Neural progenitor cell (in vitro differentiated cells): ENCODE data around the gene CAMK1. TPM values are rescaled to one million over a fixed set of nuclear protein-coding genes. Genes with fewer than 3 reads are reported as not detected.

Source experiments
- DNase-seq: peaks from one replicate; pipeline ENCODE4 v3.0.0-alpha.2; 2016; ENCODE audit warnings: low spot score
- H2AFZ ChIP-seq: fragments of 200-600 bp; sonication (generic); replicated peaks from 2 replicates; pipeline ENCODE4 v1.6.1; 2016; ENCODE audit warnings: antibody characterized with exemption
- H3F3A ChIP-seq: fragments of 200-600 bp; sonication (generic); 2 replicates; pipeline ENCODE4 v1.6.1; 2016; ENCODE audit warnings: antibody characterized with exemption, low read depth
- H3K27ac ChIP-seq: fragments of 200-600 bp; sonication (generic); 2 replicates; pipeline ENCODE4 v1.5.1; 2016; ENCODE audit warnings: mild to moderate bottlenecking
- H3K27me3 ChIP-seq: fragments of 200-600 bp; sonication (generic); 2 replicates; pipeline ENCODE4 v1.6.1; 2016; ENCODE audit warnings: mild to moderate bottlenecking, moderate library complexity
- H3K36me3 ChIP-seq: fragments of 200-600 bp; sonication (generic); 2 replicates; pipeline ENCODE4 v1.5.1; 2016
- H3K4me1 ChIP-seq: fragments of 200-600 bp; sonication (generic); 2 replicates; pipeline ENCODE4 v1.6.1; 2016; ENCODE audit warnings: mixed run types
- H3K4me2 ChIP-seq: fragments of 200-600 bp; sonication (generic); 2 replicates; pipeline ENCODE4 v1.6.1; 2016
- H3K4me3 ChIP-seq: fragments of 200-600 bp; sonication (generic); 2 replicates; pipeline ENCODE4 v1.5.1; 2016
- H3K79me2 ChIP-seq: fragments of 200-600 bp; sonication (generic); 2 replicates; pipeline ENCODE4 v1.6.1; 2016; ENCODE audit warnings: low read depth
- H3K9ac ChIP-seq: fragments of 200-600 bp; sonication (generic); 2 replicates; pipeline ENCODE4 v1.6.1; 2016
- H3K9me3 ChIP-seq: fragments of 200-600 bp; sonication (generic); 2 replicates; pipeline ENCODE4 v1.5.1; 2016; ENCODE audit warnings: low read depth
- H4K20me1 ChIP-seq: fragments of 200-600 bp; sonication (generic); 2 replicates; pipeline ENCODE4 v1.6.1; 2016; ENCODE audit warnings: low read depth
- H3K27ac Mint-ChIP-seq: 3 replicates; pipeline ENCODE4 v1.8.0; 2021; ENCODE audit warnings: mixed read lengths
- H3K27me3 Mint-ChIP-seq: 2 replicates; pipeline ENCODE4 v1.8.0; 2022; ENCODE audit warnings: low read depth, mild to moderate bottlenecking, inconsistent platforms, moderate library complexity, mixed read lengths; ENCODE audit not compliant: insufficient read depth
- H3K36me3 Mint-ChIP-seq: 3 replicates; pipeline ENCODE4 v1.8.0; 2021; ENCODE audit warnings: mixed read lengths
- H3K4me1 Mint-ChIP-seq: 3 replicates; pipeline ENCODE4 v1.8.0; 2021; ENCODE audit warnings: mixed read lengths
- H3K4me3 Mint-ChIP-seq: 3 replicates; pipeline ENCODE4 v1.8.0; 2021; ENCODE audit warnings: mild to moderate bottlenecking, moderate library complexity, mixed read lengths
- H3K9me3 Mint-ChIP-seq: 3 replicates; pipeline ENCODE4 v1.8.0; 2020; ENCODE audit warnings: mixed read lengths
- EZH2 ChIP-seq: fragments of 200-600 bp; sonication (generic); IDR thresholded peaks from 2 replicates; pipeline ENCODE4 v1.6.1; 2017; ENCODE audit warnings: antibody characterized with exemption, mild to moderate bottlenecking, moderate library complexity
- EZH2phosphoT487 ChIP-seq: fragments of 200-600 bp; sonication (generic); IDR thresholded peaks from 2 replicates; pipeline ENCODE4 v1.6.1; 2017; ENCODE audit warnings: antibody characterized with exemption
- total RNA-seq: library from RNA; depleted of rRNA; stranded (reverse); fragments of >200 nt; gene quantifications from 2 replicates; pipeline ENCODE4 v1.2.3, GENCODE V29; 2015; ENCODE audit warnings: low replicate concordance
- TF ChIP-seq, protein P1 (sequence below): fragments of 200-600 bp; sonication (generic); IDR thresholded peaks from 2 replicates; pipeline ENCODE4 v1.5.1; 2017; ENCODE audit warnings: antibody characterized with exemption, mild to moderate bottlenecking

CAMK1 gene
- total RNA-seq, 1 donor from 2014 or later: 24.9 TPM

DNA sequence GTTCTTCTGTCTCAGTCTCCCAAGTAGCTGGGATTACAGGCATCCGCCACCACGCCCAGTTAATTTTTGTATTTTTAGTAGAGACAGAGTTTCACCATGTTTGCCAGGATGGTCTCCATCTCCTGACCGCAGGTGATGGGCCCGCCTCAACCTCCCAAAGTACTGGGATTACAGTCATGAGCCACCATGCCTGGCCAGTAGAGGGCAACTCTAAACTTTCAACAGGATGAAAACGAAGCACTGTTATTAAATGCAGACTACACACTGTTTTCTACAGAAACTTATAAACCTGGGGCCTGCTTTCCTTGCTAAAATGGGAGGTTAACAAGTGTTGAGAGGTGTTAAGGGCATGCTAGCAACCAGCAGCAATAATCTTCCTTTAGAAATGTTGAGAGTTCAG, 30.8 kb upstream of the CAMK1 start:
- Histone ChIP-seq H3K4me2 (no peak overlapping the region), H3K4me1 (no peaks in the 10 kb centered on the region), H3K27ac (no peak overlapping the region), H3K79me2 (peaks cover 20% of the 10 kb centered on the region), H3F3A (peaks cover 16% of the 10 kb centered on the region), H3K9me3 (no peaks in the 10 kb centered on the region), H3K9ac (no peak overlapping the region), H3K4me3 (no peak overlapping the region), H3K36me3 (peaks cover 11% of the 10 kb centered on the region), H3K27me3 (no peaks in the 10 kb centered on the region), H4K20me1 (no peaks in the 10 kb centered on the region), H2AFZ (no peak overlapping the region)
- Mint-ChIP-seq H3K27ac (no peak overlapping the region), H3K4me1 (no peaks in the 10 kb centered on the region), H3K4me3 (no peak overlapping the region), H3K36me3 (peaks cover 31% of the 10 kb centered on the region), H3K9me3 (no peaks in the 10 kb centered on the region), H3K27me3 (peaks cover 7% of the 10 kb centered on the region)
- no peak for DNase-seq
- TF ChIP-seq EZH2: no peak
- TF ChIP-seq, protein P1, sequence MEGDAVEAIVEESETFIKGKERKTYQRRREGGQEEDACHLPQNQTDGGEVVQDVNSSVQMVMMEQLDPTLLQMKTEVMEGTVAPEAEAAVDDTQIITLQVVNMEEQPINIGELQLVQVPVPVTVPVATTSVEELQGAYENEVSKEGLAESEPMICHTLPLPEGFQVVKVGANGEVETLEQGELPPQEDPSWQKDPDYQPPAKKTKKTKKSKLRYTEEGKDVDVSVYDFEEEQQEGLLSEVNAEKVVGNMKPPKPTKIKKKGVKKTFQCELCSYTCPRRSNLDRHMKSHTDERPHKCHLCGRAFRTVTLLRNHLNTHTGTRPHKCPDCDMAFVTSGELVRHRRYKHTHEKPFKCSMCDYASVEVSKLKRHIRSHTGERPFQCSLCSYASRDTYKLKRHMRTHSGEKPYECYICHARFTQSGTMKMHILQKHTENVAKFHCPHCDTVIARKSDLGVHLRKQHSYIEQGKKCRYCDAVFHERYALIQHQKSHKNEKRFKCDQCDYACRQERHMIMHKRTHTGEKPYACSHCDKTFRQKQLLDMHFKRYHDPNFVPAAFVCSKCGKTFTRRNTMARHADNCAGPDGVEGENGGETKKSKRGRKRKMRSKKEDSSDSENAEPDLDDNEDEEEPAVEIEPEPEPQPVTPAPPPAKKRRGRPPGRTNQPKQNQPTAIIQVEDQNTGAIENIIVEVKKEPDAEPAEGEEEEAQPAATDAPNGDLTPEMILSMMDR: peak; percentile 44

DNA sequence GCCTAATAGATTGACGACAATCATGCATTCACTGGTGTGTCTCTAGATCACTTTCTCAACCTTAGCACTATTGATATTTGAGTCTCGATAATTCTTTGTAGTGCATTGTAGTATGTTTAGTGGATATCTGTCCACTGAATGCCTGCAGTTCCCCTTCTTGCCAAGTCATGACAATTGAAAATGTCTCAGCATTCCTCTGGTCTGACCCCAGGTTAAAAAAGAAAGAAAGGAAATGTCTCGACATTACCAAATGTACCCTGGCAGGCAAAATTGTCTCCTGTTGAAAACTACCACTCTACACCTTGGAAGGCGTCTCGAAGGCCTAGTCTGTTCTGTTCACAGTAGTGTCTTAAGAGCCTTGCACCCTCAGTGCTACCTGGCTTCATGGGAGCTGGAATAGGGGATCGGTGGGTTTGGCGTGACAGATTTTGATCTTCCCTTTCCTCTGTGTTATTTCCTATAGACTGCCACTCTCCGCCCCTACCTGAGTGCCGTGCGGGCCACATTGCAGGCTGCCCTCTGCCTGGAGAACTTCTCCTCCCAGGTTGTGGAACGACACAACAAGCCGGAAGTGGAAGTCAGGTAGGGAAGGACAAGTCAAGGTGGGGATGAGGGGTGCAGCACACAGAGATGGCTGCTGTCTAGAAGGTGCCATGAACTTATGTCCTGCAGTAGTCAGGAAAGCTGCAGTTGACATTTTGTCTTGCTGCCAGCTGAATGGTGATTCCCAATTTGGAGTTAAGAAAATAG, 27.6 kb upstream of the CAMK1 start:
- Histone ChIP-seq H3K4me1 (peaks cover 5% of the 10 kb centered on the region), H3K9ac (peak overlapping the region; percentile 35), H3K4me2 (no peak overlapping the region), H3K9me3 (no peaks in the 10 kb centered on the region), H4K20me1 (peaks cover 14% of the 10 kb centered on the region), H3K27me3 (no peaks in the 10 kb centered on the region), H3K4me3 (no peak overlapping the region), H3F3A (peaks cover 31% of the 10 kb centered on the region), H3K36me3 (peaks cover 11% of the 10 kb centered on the region), H3K79me2 (peaks cover 46% of the 10 kb centered on the region), H3K27ac (no peak overlapping the region), H2AFZ (no peak overlapping the region)
- Mint-ChIP-seq H3K4me1 (peaks cover 14% of the 10 kb centered on the region), H3K9me3 (no peaks in the 10 kb centered on the region), H3K36me3 (peaks cover 19% of the 10 kb centered on the region), H3K27me3 (peaks cover 10% of the 10 kb centered on the region), H3K4me3 (no peak overlapping the region), H3K27ac (no peak overlapping the region)
- TF ChIP-seq, protein P1: no peak
- no peak for DNase-seq

DNA sequence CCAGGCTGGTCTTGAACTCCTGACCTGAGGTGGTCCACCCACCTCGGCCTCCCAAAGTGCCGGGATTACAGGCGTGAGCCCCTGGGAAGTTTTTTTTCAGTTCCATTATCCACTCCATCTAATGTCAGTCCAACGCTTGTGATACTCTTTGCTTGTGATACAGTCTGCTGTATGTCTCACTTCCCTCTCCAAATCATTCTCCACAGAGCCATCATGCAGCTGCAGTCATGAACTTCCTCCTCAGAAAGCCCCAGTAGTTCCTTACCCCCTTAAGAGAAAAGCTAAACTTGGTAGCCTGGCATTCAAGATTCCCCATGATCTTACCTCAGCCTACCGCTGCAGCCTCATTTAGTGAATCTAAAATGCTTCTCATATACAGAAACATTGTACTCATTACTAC, 25.5 kb upstream of the CAMK1 start:
- Histone ChIP-seq H3K9ac (no peak overlapping the region), H3K4me3 (no peak overlapping the region), H3K4me2 (no peak overlapping the region), H3K36me3 (peaks cover 5% of the 10 kb centered on the region), H2AFZ (no peak overlapping the region), H3F3A (peaks cover 40% of the 10 kb centered on the region), H3K4me1 (peaks cover 11% of the 10 kb centered on the region), H3K79me2 (peaks cover 63% of the 10 kb centered on the region), H3K9me3 (no peaks in the 10 kb centered on the region), H3K27ac (no peak overlapping the region), H4K20me1 (peaks cover 14% of the 10 kb centered on the region), H3K27me3 (no peaks in the 10 kb centered on the region)
- Mint-ChIP-seq H3K4me3 (peak overlapping the region; percentile 78), H3K9me3 (no peaks in the 10 kb centered on the region), H3K27ac (no peak overlapping the region), H3K27me3 (peaks cover 7% of the 10 kb centered on the region), H3K36me3 (peaks cover 21% of the 10 kb centered on the region), H3K4me1 (peaks cover 21% of the 10 kb centered on the region)
- no peak for DNase-seq
- TF ChIP-seq EZH2phosphoT487 (no peak), EZH2 (no peak)
- TF ChIP-seq, protein P1: no peak
